GM18861 (cell line): ENCODE results near the gene BEND6.
A peak's percentile ranks its signal among the peaks of the same experiment; 100 is the strongest.

ENCODE experiments used
- ATAC-seq: cut with Tn5 transposase; IDR thresholded peaks from one replicate; pipeline ENCODE4 v1.9.1; 2021; ENCODE audit not compliant: unreplicated experiment

The BEND6 gene

GRCh38 chr6:56940463-56940862 lies 14.4 kb upstream of the BEND6 start:
- ATAC-seq, result no peak

GRCh38 chr6:56940977-56941376 lies 13.9 kb upstream of the BEND6 start:
- no peak for ATAC-seq

- no peak for ATAC-seq
These were observed 10.2 kb upstream of the BEND6 start for GRCh38 chr6:56944661-56945060.

- no peak for ATAC-seq
These were observed 8.5 kb upstream of the BEND6 start for GRCh38 chr6:56946368-56946767.

GRCh38 chr6:56947924-56948323 lies 7.0 kb upstream of the BEND6 start:
- no peak for ATAC-seq

- ATAC-seq, result no peak
These were observed 5.6 kb upstream of the BEND6 start for GRCh38 chr6:56949265-56949664.

GRCh38 chr6:56949925-56950495 lies 4.9 kb upstream of the BEND6 start:
- ATAC-seq, result no peak

GRCh38 chr6:56951049-56951831 lies 3.7 kb upstream of the BEND6 start:
- no peak for ATAC-seq

- ATAC-seq, result no peak
These were observed 1.1 kb upstream of the BEND6 start for GRCh38 chr6:56953597-56954402.

GRCh38 chr6:56955171-56956155 lies 556 bp downstream of the BEND6 start:
- ATAC-seq, result peak; percentile 51

- no peak for ATAC-seq
These were observed 1.6 kb downstream of the BEND6 start for GRCh38 chr6:56956491-56956890.

- no peak for ATAC-seq
These were observed 2.9 kb downstream of the BEND6 start for GRCh38 chr6:56957856-56958255.

GRCh38 chr6:56958481-56958880 lies 3.6 kb downstream of the BEND6 start:
- ATAC-seq, result no peak

GRCh38 chr6:56959094-56959493 lies 4.2 kb downstream of the BEND6 start:
- ATAC-seq, result no peak

- no peak for ATAC-seq
These were observed 5.0 kb downstream of the BEND6 start for GRCh38 chr6:56959938-56960337.

GRCh38 chr6:56961151-56961550 lies 6.2 kb downstream of the BEND6 start:
- ATAC-seq, result no peak

GRCh38 chr6:56962441-56962840 lies 7.5 kb downstream of the BEND6 start:
- ATAC-seq, result no peak

- ATAC-seq, result no peak
These were observed 8.1 kb downstream of the BEND6 start for GRCh38 chr6:56963043-56963442.

- no peak for ATAC-seq
These were observed 8.9 kb downstream of the BEND6 start for GRCh38 chr6:56963793-56964192.

GRCh38 chr6:56965126-56965525 lies 10.2 kb downstream of the BEND6 start:
- no peak for ATAC-seq

- ATAC-seq, result no peak
These were observed 15.9 kb downstream of the BEND6 start for GRCh38 chr6:56970849-56971248.
